Left hindlimb (tissue), 1 donor: ENCODE results near the gene PIP4P1.
"Not testable (repeated sequence)": the region's sequence is repeated elsewhere in the genome, so short reads cannot be mapped to it uniquely, and the experiment has no call there.

Experiments
- DNase-seq: peaks from one replicate; pipeline ENCODE4 v3.0.0-alpha.2; 2018

Gene PIP4P1

GRCh38 chr14:20472536-20473169 lies 11.4 kb upstream of the PIP4P1 start:
- DNase-seq = no peak

GRCh38 chr14:20470603-20470901 lies 9.3 kb upstream of the PIP4P1 start:
- DNase-seq = no peak

- DNase-seq = no peak
These were observed 8.8 kb upstream of the PIP4P1 start for GRCh38 chr14:20469890-20470602.

- peak; percentile 87 for DNase-seq
These were observed 8.1 kb upstream of the PIP4P1 start, which contains the start of gene PNP for GRCh38 chr14:20469242-20469889. Gene PNP, plus strand, starts transcription at chr14:20469406. Its CDS starts 119 bp downstream, at chr14:20469525.

GRCh38 chr14:20468764-20469241 lies 7.6 kb upstream of the PIP4P1 start:
- DNase-seq = no peak

- DNase-seq = peak; percentile 48
These were observed 593 bp downstream of the PIP4P1 start for GRCh38 chr14:20460458-20461224.

GRCh38 chr14:20458031-20458789 lies 3.0 kb downstream of the PIP4P1 start:
- DNase-seq = no peak

- DNase-seq = no peak
These were observed 4.3 kb downstream of the PIP4P1 start for GRCh38 chr14:20456971-20457370.

GRCh38 chr14:20455355-20456300 lies 5.6 kb downstream of the PIP4P1 start:
- DNase-seq = no peak

GRCh38 chr14:20454516-20455354 lies 6.5 kb downstream of the PIP4P1 start, which contains the start of the genes APEX1 and OSGEP:
Gene APEX1, plus strand, starts transcription at chr14:20455226. Its CDS starts 420 bp downstream, at chr14:20455646.
Gene OSGEP, minus strand, starts transcription at chr14:20454812. Its CDS starts 129 bp downstream, at chr14:20454683.
- peak; percentile 98 for DNase-seq

GRCh38 chr14:20452831-20453230 lies 8.4 kb downstream of the PIP4P1 start:
- not testable (repeated sequence) for DNase-seq

GRCh38 chr14:20446889-20447288 lies 14.3 kb downstream of the PIP4P1 start:
- DNase-seq = no peak

- DNase-seq = not testable (repeated sequence)
These were observed 17.6 kb downstream of the PIP4P1 start for GRCh38 chr14:20443650-20444049.

GRCh38 chr14:20441461-20441860 lies 19.8 kb downstream of the PIP4P1 start:
- no peak for DNase-seq

- no peak for DNase-seq
These were observed 20.4 kb downstream of the PIP4P1 start for GRCh38 chr14:20440882-20441281.

- DNase-seq = no peak
These were observed 20.8 kb downstream of the PIP4P1 start for GRCh38 chr14:20440465-20440864.

- no peak for DNase-seq
These were observed 22.6 kb downstream of the PIP4P1 start for GRCh38 chr14:20438664-20439063.

GRCh38 chr14:20436363-20436755 lies 24.9 kb downstream of the PIP4P1 start:
- no peak for DNase-seq

- no peak for DNase-seq
These were observed 25.5 kb downstream of the PIP4P1 start, which contains the start of gene KLHL33 for GRCh38 chr14:20435582-20436362. Gene KLHL33, minus strand, starts transcription at chr14:20436166. Its CDS starts 355 bp downstream, at chr14:20435811.
